H1 (cell line): ENCODE data around the gene RPS29. TPM values are rescaled to one million over a fixed set of nuclear protein-coding genes. Genes with fewer than 3 reads are reported as not detected.
A peak's percentile ranks its signal among the peaks of the same experiment; 100 is the strongest.

Experiments
- CTCF ChIA-PET: fragments of 300-600 bp; sonication (Branson Sonifier 250); formaldehyde crosslinking; loops from one replicate; lab custom pipeline; 2021; ENCODE audit not compliant: partially characterized antibody; lab: Charles Lee
- POLR2A ChIA-PET: fragments of 300-600 bp; sonication (Branson Sonifier 250); formaldehyde crosslinking; loops from one replicate; lab custom pipeline; 2021; ENCODE audit warnings: inconsistent platforms; ENCODE audit not compliant: partially characterized antibody; lab: Charles Lee
- DNase-seq, 2 experiments: peaks; one replicate each; pipeline versions ENCODE4 v3.0.0 to v3.0.0-alpha.2; 2010 to 2022; ENCODE audit warnings: low spot score in 2 of 2, low read depth in 1 of 2, mixed read lengths in 1 of 2
- FAIRE-seq: peaks from 2 replicates; lab custom pipeline; 2011; peaks lifted over from hg19 to GRCh38; lab: Jason Lieb, UNC
- H2AFZ ChIP-seq: 2 replicates; pipeline ENCODE4 v1.8.1; 2012; ENCODE audit warnings: low read length, inconsistent platforms
- H2AK5ac ChIP-seq: 2 replicates; pipeline ENCODE4 v1.6.1; 2013; ENCODE audit warnings: low read depth, low read length
- H2BK120ac ChIP-seq: replicated peaks from 2 replicates; pipeline ENCODE3; 2013; ENCODE audit warnings: low read depth, low read length, inconsistent platforms
- H2BK12ac ChIP-seq: 2 replicates; pipeline ENCODE4 v1.6.1; 2013; ENCODE audit warnings: low read depth, low read length
- H2BK15ac ChIP-seq: 2 replicates; pipeline ENCODE4 v1.6.1; 2013; ENCODE audit warnings: low read length
- H2BK20ac ChIP-seq: 2 replicates; pipeline ENCODE4 v1.6.1; 2013; ENCODE audit warnings: low read length
- H2BK5ac ChIP-seq: 2 replicates; pipeline ENCODE4 v1.6.1; 2013; ENCODE audit warnings: low read depth, low read length
- H3K14ac ChIP-seq: 2 replicates; pipeline ENCODE4 v1.6.1; 2013; ENCODE audit warnings: inconsistent platforms; ENCODE audit not compliant: insufficient read length
- H3K18ac ChIP-seq: 2 replicates; pipeline ENCODE4 v1.6.1; 2013; ENCODE audit warnings: low read length; ENCODE audit errors: extremely low read depth
- H3K23ac ChIP-seq: 2 replicates; pipeline ENCODE4 v1.6.1; 2013; ENCODE audit warnings: inconsistent platforms; ENCODE audit not compliant: insufficient read length
- H3K23me2 ChIP-seq: 2 replicates; pipeline ENCODE4 v1.6.1; 2013; ENCODE audit warnings: low read depth, low read length
- H3K27ac ChIP-seq: 2 replicates; pipeline ENCODE4 v1.6.1; 2011; ENCODE audit warnings: low read depth, low read length, inconsistent platforms
- H3K27me3 ChIP-seq, 4 experiments: replicated peaks in 1 of 4; 1 replicate in 1 of 4; 2 replicates in 3 of 4; pipeline versions ENCODE4 v1.6.1 to v1.8.1; 2011 to 2013; ENCODE audit warnings: low read length in 3 of 4, mild to moderate bottlenecking in 3 of 4, inconsistent platforms in 2 of 4, mixed read lengths in 2 of 4, moderate library complexity in 1 of 4; ENCODE audit not compliant: control insufficient read depth in 3 of 4, insufficient read depth in 3 of 4; ENCODE audit errors: extremely low read depth in 1 of 4
- H3K36me3 ChIP-seq, 4 experiments: 2 replicates each; pipeline versions ENCODE4 v1.6.1 to v1.8.1; 2011 to 2013; ENCODE audit warnings: mild to moderate bottlenecking in 4 of 4, low read length in 3 of 4, moderate library complexity in 2 of 4, control low read depth in 1 of 4, inconsistent platforms in 1 of 4; ENCODE audit not compliant: insufficient read depth in 4 of 4, control insufficient read depth in 2 of 4
- H3K4ac ChIP-seq: replicated peaks from 2 replicates; pipeline ENCODE3; 2013; ENCODE audit warnings: low read length, low read depth, mixed read lengths, inconsistent platforms; ENCODE audit not compliant: insufficient read length
- H3K4me1 ChIP-seq, 4 experiments: replicated peaks in 1 of 4; 1 replicate in 1 of 4; 2 replicates in 3 of 4; pipeline versions ENCODE4 v1.6.1 to v1.8.1; 2011 to 2013; ENCODE audit warnings: low read length in 3 of 4, inconsistent platforms in 2 of 4, mixed read lengths in 1 of 4; ENCODE audit not compliant: insufficient read depth in 4 of 4, control insufficient read depth in 3 of 4
- H3K4me2 ChIP-seq, 2 experiments: 2 replicates each; pipeline versions ENCODE4 v1.6.1 to v1.8.1; 2011 to 2013; ENCODE audit warnings: low read depth in 2 of 2, low read length in 2 of 2, control low read depth in 1 of 2, inconsistent platforms in 1 of 2, mild to moderate bottlenecking in 1 of 2; ENCODE audit not compliant: insufficient read depth in 1 of 2
- H3K4me3 ChIP-seq, 4 experiments: fragments of 200-600, 300-600 bp in 1 of 4; sonication (generic), shearing (Covaris generic), sonication (Bioruptor Twin) in 1 of 4; 2 replicates each; pipeline versions ENCODE4 v1.5.1 to v1.8.1; 2011 to 2016; ENCODE audit warnings: low read length in 4 of 4, low read depth in 3 of 4, control low read depth in 2 of 4, inconsistent platforms in 2 of 4, mild to moderate bottlenecking in 2 of 4, mixed read lengths in 1 of 4, moderate library complexity in 1 of 4; ENCODE audit not compliant: insufficient read depth in 2 of 4; ENCODE audit errors: extremely low read depth in 1 of 4
- H3K56ac ChIP-seq: replicated peaks from 2 replicates; pipeline ENCODE3; 2013; ENCODE audit warnings: low read depth, mild to moderate bottlenecking, mixed read lengths, low read length, inconsistent platforms; ENCODE audit not compliant: insufficient read length
- H3K79me1 ChIP-seq: 2 replicates; pipeline ENCODE4 v1.6.1; 2013; ENCODE audit warnings: low read depth, low read length, control low read depth
- H3K79me2 ChIP-seq, 2 experiments: 2 replicates each; pipeline versions ENCODE4 v1.6.1 to v1.8.1; 2012 to 2013; ENCODE audit warnings: low read length in 2 of 2, mild to moderate bottlenecking in 2 of 2, inconsistent platforms in 1 of 2; ENCODE audit not compliant: insufficient read depth in 2 of 2, control insufficient read depth in 1 of 2
- H3K9ac ChIP-seq, 4 experiments: replicated peaks in 1 of 4; 1 replicate in 1 of 4; 2 replicates in 3 of 4; pipeline versions ENCODE4 v1.6.1 to v1.8.1; 2011 to 2013; ENCODE audit warnings: low read depth in 3 of 4, low read length in 3 of 4, control low read depth in 2 of 4, mild to moderate bottlenecking in 2 of 4, moderate library complexity in 2 of 4, inconsistent platforms in 1 of 4; ENCODE audit errors: extremely low read depth in 1 of 4
- H3K9me3 ChIP-seq, 2 experiments: 2 replicates each; pipeline versions ENCODE4 v1.6.1 to v1.8.1; 2012 to 2013; ENCODE audit warnings: mild to moderate bottlenecking in 2 of 2, moderate library complexity in 2 of 2, control low read depth in 1 of 2, inconsistent platforms in 1 of 2, low read depth in 1 of 2, low read length in 1 of 2, mixed read lengths in 1 of 2; ENCODE audit not compliant: insufficient read depth in 2 of 2
- H4K20me1 ChIP-seq, 2 experiments: replicated peaks in 1 of 2; 2 replicates each; pipeline versions ENCODE3 to v1.8.1; 2011 to 2013; ENCODE audit warnings: inconsistent platforms in 2 of 2, low read length in 2 of 2, mild to moderate bottlenecking in 1 of 2; ENCODE audit not compliant: insufficient read depth in 2 of 2, control insufficient read depth in 1 of 2
- H4K5ac ChIP-seq: 2 replicates; pipeline ENCODE4 v1.6.1; 2013; ENCODE audit warnings: low read length, low read depth, mixed read lengths, inconsistent platforms; ENCODE audit not compliant: insufficient read length
- H4K8ac ChIP-seq: 2 replicates; pipeline ENCODE4 v1.8.0; 2013; ENCODE audit warnings: mild to moderate bottlenecking, moderate library complexity, low read length, inconsistent platforms; ENCODE audit not compliant: insufficient read depth; ENCODE audit errors: extremely low read depth
- H4K91ac ChIP-seq: replicated peaks from 2 replicates; pipeline ENCODE3; 2013; ENCODE audit warnings: low read length, mixed read lengths, inconsistent platforms; ENCODE audit not compliant: insufficient read length
- ASH2L ChIP-seq: fragments of 200-600, 300-600 bp; sonication (generic); IDR thresholded peaks from one replicate; pipeline ENCODE4 v1.7.1; 2017; ENCODE audit warnings: low read length
- ATF2 ChIP-seq: IDR thresholded peaks from 2 replicates; pipeline ENCODE4 v1.6.1; 2012; ENCODE audit warnings: low read length, inconsistent platforms
- CBX5 ChIP-seq: fragments of 300-800, 300-1000 bp; sonication (generic); IDR thresholded peaks from 2 replicates; pipeline ENCODE4 v1.7.1; 2016; ENCODE audit warnings: antibody characterized with exemption, low read length, low read depth
- EP300 ChIP-seq, 2 experiments: IDR thresholded peaks; 1 replicate in 1 of 2; 2 replicates in 1 of 2; pipeline ENCODE4 v1.6.1; 2011 to 2012; ENCODE audit warnings: low read depth in 2 of 2, low read length in 2 of 2, mild to moderate bottlenecking in 2 of 2, borderline replicate concordance in 1 of 2, inconsistent platforms in 1 of 2, moderate library complexity in 1 of 2
- FOSL1 ChIP-seq: IDR thresholded peaks from 2 replicates; pipeline ENCODE4 v1.6.1; 2011; ENCODE audit warnings: mild to moderate bottlenecking, low read depth, low read length, moderate library complexity; ENCODE audit not compliant: insufficient read depth
- HDAC2 ChIP-seq, 2 experiments: fragments of 300-600 bp in 1 of 2; sonication (generic) in 1 of 2; IDR thresholded peaks; 2 replicates each; pipeline ENCODE4 v1.6.1; 2011 to 2012; ENCODE audit warnings: low read depth in 2 of 2, low read length in 2 of 2, mild to moderate bottlenecking in 2 of 2, moderate library complexity in 2 of 2, borderline replicate concordance in 1 of 2, inconsistent platforms in 1 of 2
- KDM5A ChIP-seq: fragments of 200-600 bp; IDR thresholded peaks from 2 replicates; pipeline ENCODE4 v1.7.1; 2012; ENCODE audit warnings: mild to moderate bottlenecking, low read length, inconsistent platforms, mixed read lengths
- MAFK ChIP-seq: IDR thresholded peaks from 2 replicates; pipeline ENCODE4 v1.6.1; 2012; ENCODE audit warnings: low read depth, mild to moderate bottlenecking, improper control_type of control experiment, low read length
- SIX5 ChIP-seq: IDR thresholded peaks from 2 replicates; pipeline ENCODE4 v1.6.1; 2011; ENCODE audit warnings: mild to moderate bottlenecking, low read depth, low read length
- TAF7 ChIP-seq: optimal IDR thresholded peaks from 2 replicates; pipeline ENCODE3; 2011; ENCODE audit warnings: low read depth, mild to moderate bottlenecking, inconsistent platforms, low read length, moderate library complexity, borderline replicate concordance
- TBP ChIP-seq: IDR thresholded peaks from 2 replicates; pipeline ENCODE4 v1.6.1; 2011; ENCODE audit warnings: low read depth, low read length, improper control_type of control experiment
- TCF12 ChIP-seq: IDR thresholded peaks from 2 replicates; pipeline ENCODE4 v1.6.1; 2011; ENCODE audit warnings: low read depth, mild to moderate bottlenecking, low read length
- WGBS, 2 experiments: shearing (Covaris generic) in 1 of 2; methylation state at CpG; one replicate each; pipeline versions ENCODE4 v1.1.6 to v1.1.7; 2013 to 2015; ENCODE audit warnings: low lambda C conversion rate in 2 of 2, mixed read lengths in 2 of 2, inconsistent platforms in 1 of 2, low coverage in 1 of 2, missing lambda C conversion rate in 1 of 2; ENCODE audit not compliant: insufficient replicate concordance in 2 of 2, insufficient coverage in 1 of 2, insufficient read length in 1 of 2; ENCODE audit errors: extremely low coverage in 1 of 2, missing lambda C conversion rate in 1 of 2; 5-methylcytosine and 5-hydroxymethylcytosine counted together
- polyA plus RNA-seq, 7 experiments: library from polyadenylated mRNA; depleted of rRNA in 3 of 7; stranded (reverse) in 5 of 7; unstranded in 2 of 7; fragments of >200 nt in 5 of 7; fragments of 200-250 nt in 2 of 7; gene quantifications; 1 replicate in 5 of 7; 2 replicates in 1 of 7; 4 replicates in 1 of 7; pipeline versions ENCODE4 v1.2.1 to v1.2.3, GENCODE V29; 2011 to 2013; ENCODE audit warnings: missing spikeins in 2 of 7, mixed read lengths in 2 of 7
- total RNA-seq: library from RNA; stranded (reverse); fragmentation: NEBNext Ultra II Directional; extraction: Animal tissue kit (Norgen Biotek cat#: 25700); gene quantifications from 2 replicates; pipeline ENCODE4 v1.2.1, GENCODE V29; 2021

The RPS29 gene
- total and polyA plus RNA-seq, 2 of the 8 experiments (the other 6 are each of a cell fraction or from before 2014, with no cell fraction given) = 2,193 to 23,165 TPM

DNA sequence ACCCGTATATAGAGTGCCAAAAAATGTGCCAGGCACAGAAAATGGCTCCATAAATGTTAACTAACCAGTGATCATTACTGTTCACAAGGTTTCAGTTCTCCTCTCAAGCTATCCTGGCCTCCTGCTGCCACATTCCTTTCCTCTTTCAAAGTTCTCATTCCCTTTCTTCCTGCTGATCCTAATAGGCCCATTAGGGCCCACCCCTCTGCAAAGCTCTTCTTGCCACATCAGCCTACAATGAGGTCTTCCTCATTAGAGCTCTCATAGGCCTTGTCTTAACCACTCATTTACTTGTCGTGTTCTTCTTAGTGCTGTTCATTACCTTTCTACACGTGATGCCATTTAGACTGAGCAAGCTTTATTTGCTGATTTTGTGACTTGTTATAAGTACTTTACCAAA is 40.5 kb downstream of the RPS29 start:
- DNase-seq = no peak
- Histone ChIP-seq H3K14ac (no peak overlapping the region), H2BK120ac (no peak overlapping the region), H4K5ac (no peak overlapping the region), H3K27ac (no peak overlapping the region), H3K9me3 (peaks cover 9 to 10% of the 10 kb centered on the region in 2 experiments; a peak in 3 of 4 replicates), H4K8ac (no peak overlapping the region), H2BK12ac (no peak overlapping the region), H3K36me3 (peaks cover 0 to 5% (median 0%) of the 10 kb centered on the region in 4 experiments; a peak in 2 of 8 replicates), H2AK5ac (no peak overlapping the region), H3K23me2 (no peaks in the 10 kb centered on the region; the same call in 1 of the 2 replicates), H4K91ac (peak overlapping the region; percentile 7)
- TF ChIP-seq ATF2 (no peak), KDM5A (no peak), FOSL1 (no peak), EP300 (IDR thresholded peaks at IDR 0.05; ENCODE audit: borderline replicate concordance in 1 of 2, low read depth in 2 of 2, low read length in 2 of 2) (no peak), TCF12 (no peak), ASH2L (no peak), CBX5 (no peak), HDAC2 (IDR thresholded peaks at IDR 0.05; ENCODE audit: borderline replicate concordance in 1 of 2, low read depth in 2 of 2, low read length in 2 of 2) (no peak), TBP (no peak), MAFK (no peak), SIX5 (no peak), TAF7 (no peak)
- TF ChIP-seq, all 59 proteins: peak for 0
- H3K79me1 ChIP-seq = no peaks in the 10 kb centered on the region
- no peak overlapping the region for H3K23ac ChIP-seq
- peaks cover 0 to 9% (median 5%) of the 10 kb centered on the region in 4 experiments; a peak in 3 of 7 replicates for H3K4me1 ChIP-seq
- H4K20me1 ChIP-seq = no peaks in the 10 kb centered on the region
- H3K4me2 ChIP-seq = no peak overlapping the region
- H3K18ac ChIP-seq = no peak overlapping the region
- no peak overlapping the region for H2BK5ac ChIP-seq
- H3K56ac ChIP-seq = no peak overlapping the region
- CTCF ChIA-PET = interaction anchor here (0.7 to 1.3 kb wide), 4 partner anchors 9 to 84 kb away, joined by 3 to 6 read pairs (median 3); no protein-coding TSS in a partner anchor
- H3K4ac ChIP-seq = no peak overlapping the region
- no peak for FAIRE-seq
- H2BK15ac ChIP-seq = no peak overlapping the region
- no peak overlapping the region for H3K4me3 ChIP-seq
- H2BK20ac ChIP-seq = no peak overlapping the region
- no peaks in the 10 kb centered on the region for H3K27me3 ChIP-seq
- no peak overlapping the region for H3K9ac ChIP-seq
- WGBS, 2 experiments = 90% methylated on average over 3 of the region's 3 CpGs; no CpG with 5 or more reads in 1 of the 2 experiments
- no peak overlapping the region for H2AFZ ChIP-seq
- H3K79me2 ChIP-seq = no peaks in the 10 kb centered on the region
- POLR2A ChIA-PET = interaction anchor here (1.8 kb wide), 1 partner anchor 39 kb away, joined by 8 read pairs; no protein-coding TSS in a partner anchor
